Astrocyte (in vitro differentiated cells and primary cell): ENCODE measurements around the gene HIBADH. TPM values are rescaled to one million over a fixed set of nuclear protein-coding genes. Genes with fewer than 3 reads are reported as not detected.
"Not testable (repeated sequence)": the region's sequence is repeated elsewhere in the genome, so short reads cannot be mapped to it uniquely, and the experiment has no call there.

Source experiments
- DNase-seq: peaks from one replicate; pipeline ENCODE4 v3.0.0-alpha.2; 2010; ENCODE audit warnings: low read depth
- FAIRE-seq: peaks from 2 replicates; lab custom pipeline; 2011; peaks lifted over from hg19 to GRCh38; lab: Jason Lieb, UNC
- H2AFZ ChIP-seq: 2 replicates; pipeline ENCODE4 v1.6.0; 2012; ENCODE audit warnings: low read depth, low read length, inconsistent platforms
- H3K27ac ChIP-seq: 2 replicates; pipeline ENCODE4 v1.5.1; 2011; ENCODE audit warnings: low read depth, low read length, inconsistent platforms
- H3K27me3 ChIP-seq: 2 replicates; pipeline ENCODE4 v1.6.0; 2011; ENCODE audit warnings: low read length, inconsistent platforms; ENCODE audit not compliant: insufficient read depth
- H3K36me3 ChIP-seq: 2 replicates; pipeline ENCODE4 v1.5.1; 2011; ENCODE audit warnings: low read length, inconsistent platforms; ENCODE audit not compliant: insufficient read depth
- H3K4me1 ChIP-seq: 2 replicates; pipeline ENCODE4 v1.5.1; 2011; ENCODE audit warnings: low read length, inconsistent platforms; ENCODE audit not compliant: insufficient read depth
- H3K4me2 ChIP-seq: 2 replicates; pipeline ENCODE4 v1.6.0; 2012; ENCODE audit warnings: low read length, inconsistent platforms
- H3K4me3 ChIP-seq: 2 replicates; pipeline ENCODE4 v1.5.1; 2011; ENCODE audit warnings: low read depth, mild to moderate bottlenecking, low read length, inconsistent platforms; ENCODE audit not compliant: insufficient read depth
- H3K79me2 ChIP-seq: 2 replicates; pipeline ENCODE4 v1.6.0; 2012; ENCODE audit warnings: mild to moderate bottlenecking, low read length, inconsistent platforms; ENCODE audit not compliant: insufficient read depth
- H3K9ac ChIP-seq: 2 replicates; pipeline ENCODE4 v1.6.0; 2012; ENCODE audit warnings: mild to moderate bottlenecking, low read length, inconsistent platforms
- H3K9me3 ChIP-seq: 2 replicates; pipeline ENCODE4 v1.5.1; 2012; ENCODE audit warnings: low read depth, mild to moderate bottlenecking, low read length, inconsistent platforms; ENCODE audit not compliant: insufficient read depth
- H4K20me1 ChIP-seq: 2 replicates; pipeline ENCODE4 v1.6.0; 2012; ENCODE audit warnings: low read length, inconsistent platforms; ENCODE audit not compliant: insufficient read depth
- H3K27ac Mint-ChIP-seq: one replicate; pipeline ENCODE4 v1.8.0; 2021; ENCODE audit warnings: mild to moderate bottlenecking, mixed read lengths; ENCODE audit not compliant: unreplicated experiment
- H3K27me3 Mint-ChIP-seq: one replicate; pipeline ENCODE4 v1.8.0; 2021; ENCODE audit warnings: low read depth, mixed read lengths; ENCODE audit not compliant: unreplicated experiment
- H3K36me3 Mint-ChIP-seq: one replicate; pipeline ENCODE4 v1.8.0; 2021; ENCODE audit warnings: low read depth, mixed read lengths; ENCODE audit not compliant: unreplicated experiment
- H3K4me1 Mint-ChIP-seq: one replicate; pipeline ENCODE4 v1.8.0; 2021; ENCODE audit warnings: low read depth, mixed read lengths; ENCODE audit not compliant: unreplicated experiment
- H3K4me3 Mint-ChIP-seq: one replicate; pipeline ENCODE4 v1.8.0; 2021; ENCODE audit warnings: mild to moderate bottlenecking, moderate library complexity, mixed read lengths; ENCODE audit not compliant: unreplicated experiment
- H3K9me3 Mint-ChIP-seq: one replicate; pipeline ENCODE4 v1.8.0; 2021; ENCODE audit warnings: mild to moderate bottlenecking, mixed read lengths; ENCODE audit not compliant: unreplicated experiment
- CTCF ChIP-seq: IDR thresholded peaks from 2 replicates; pipeline ENCODE4 v1.5.1; 2011; ENCODE audit warnings: low read depth, mild to moderate bottlenecking, inconsistent platforms, low read length, moderate library complexity; ENCODE audit not compliant: insufficient read depth
- EZH2 ChIP-seq: IDR thresholded peaks from 2 replicates; pipeline ENCODE4 v1.6.1; 2012; ENCODE audit warnings: mild to moderate bottlenecking, low read length, inconsistent platforms; ENCODE audit not compliant: insufficient read depth
- total RNA-seq: library from RNA; stranded (reverse); gene quantifications from 2 replicates; pipeline ENCODE4 v1.2.1, GENCODE V29; 2021

HIBADH gene
- total RNA-seq, 1 donor from 2014 or later: 21.9 TPM

- Mint-ChIP-seq H3K9me3 (no peaks in the 10 kb centered on the region), H3K27me3 (no peaks in the 10 kb centered on the region), H3K4me1 (peaks cover 21% of the 10 kb centered on the region), H3K36me3 (no peaks in the 10 kb centered on the region), H3K27ac (peak overlapping the region; percentile 100), H3K4me3 (no peak overlapping the region)
- Histone ChIP-seq H4K20me1 (no peaks in the 10 kb centered on the region), H2AFZ (no peak overlapping the region), H3K4me1 (peaks cover 23% of the 10 kb centered on the region), H3K36me3 (no peaks in the 10 kb centered on the region), H3K9ac (peak overlapping the region; percentile 76), H3K79me2 (no peaks in the 10 kb centered on the region), H3K27me3 (no peaks in the 10 kb centered on the region), H3K4me3 (peak overlapping the region; percentile 19), H3K9me3 (no peaks in the 10 kb centered on the region), H3K27ac (peak overlapping the region; percentile 99), H3K4me2 (peak overlapping the region; percentile 65)
- FAIRE-seq (peak; percentile 89), DNase-seq (peak; percentile 99)
- TF ChIP-seq EZH2 (no peak), CTCF (no peak)
Measured at GRCh38 chr7:27677912-27678612, 15.4 kb upstream of the HIBADH start.

GRCh38 chr7:27674126-27674525, 11.4 kb upstream of the HIBADH start:
- not testable (repeated sequence) for H3K36me3 ChIP-seq, H3K79me2 ChIP-seq, H3K27ac ChIP-seq, H3K27ac Mint-ChIP-seq, H3K4me3 ChIP-seq, DNase-seq, H2AFZ ChIP-seq, H3K36me3 Mint-ChIP-seq, H3K27me3 Mint-ChIP-seq, H4K20me1 ChIP-seq, H3K4me3 Mint-ChIP-seq, FAIRE-seq, H3K4me2 ChIP-seq, H3K9me3 ChIP-seq, H3K27me3 ChIP-seq, H3K9ac ChIP-seq, H3K9me3 Mint-ChIP-seq
- peaks cover 20% of the 10 kb centered on the region for H3K4me1 ChIP-seq
- H3K4me1 Mint-ChIP-seq: peaks cover 20% of the 10 kb centered on the region

- Histone ChIP-seq H4K20me1 (no peaks in the 10 kb centered on the region), H3K4me3 (no peak overlapping the region), H3K9me3 (no peaks in the 10 kb centered on the region), H3K27ac (no peak overlapping the region), H3K9ac (no peak overlapping the region), H3K4me2 (no peak overlapping the region), H3K27me3 (no peaks in the 10 kb centered on the region), H3K36me3 (no peaks in the 10 kb centered on the region), H2AFZ (no peak overlapping the region), H3K79me2 (no peaks in the 10 kb centered on the region), H3K4me1 (no peaks in the 10 kb centered on the region)
- Mint-ChIP-seq H3K36me3 (no peaks in the 10 kb centered on the region), H3K4me3 (no peak overlapping the region), H3K27me3 (no peaks in the 10 kb centered on the region), H3K27ac (no peak overlapping the region), H3K4me1 (peaks cover 2% of the 10 kb centered on the region), H3K9me3 (peaks cover 1% of the 10 kb centered on the region)
- TF ChIP-seq CTCF (no peak), EZH2 (no peak)
- FAIRE-seq (no peak), DNase-seq (no peak)
Measured at GRCh38 chr7:27671675-27672074, 9.0 kb upstream of the HIBADH start.
